Stimulated activated CD4-positive, alpha-beta T cell treated with anti-CD3 and anti-CD28 coated beads, Interleukin-12 subunit alpha, Interleukin-12 subunit beta, amount 100 ng/mL, for 48 hours (primary cell): ENCODE measurements around the gene ABCG8.

ENCODE experiments used
- DNase-seq, 3 donors: peaks; one replicate each; pipeline ENCODE4 v3.0.0-alpha.2; 2020; ENCODE audit warnings: low read depth in 2 of 3, low spot score in 1 of 3

ABCG8 gene

DNA sequence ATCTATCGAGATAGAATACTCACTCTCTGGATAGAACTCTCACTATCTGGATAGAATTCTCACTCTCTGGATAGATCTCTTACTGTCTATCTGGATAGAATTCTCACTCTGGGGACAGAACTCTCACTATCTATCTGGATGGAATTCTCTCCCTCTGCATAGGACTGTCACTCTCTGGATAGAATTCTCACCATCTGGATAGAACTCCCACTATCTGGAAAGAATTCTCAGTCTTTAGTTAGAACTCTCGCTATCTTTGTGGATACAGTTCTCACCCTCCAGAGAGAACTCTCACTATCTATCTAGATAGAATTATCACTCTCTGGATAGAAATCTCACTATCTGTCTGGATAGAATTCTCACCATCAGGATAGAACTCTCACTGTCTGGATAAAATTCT, 16.5 kb downstream of the ABCG8 start:
- DNase-seq, result no peak

DNA sequence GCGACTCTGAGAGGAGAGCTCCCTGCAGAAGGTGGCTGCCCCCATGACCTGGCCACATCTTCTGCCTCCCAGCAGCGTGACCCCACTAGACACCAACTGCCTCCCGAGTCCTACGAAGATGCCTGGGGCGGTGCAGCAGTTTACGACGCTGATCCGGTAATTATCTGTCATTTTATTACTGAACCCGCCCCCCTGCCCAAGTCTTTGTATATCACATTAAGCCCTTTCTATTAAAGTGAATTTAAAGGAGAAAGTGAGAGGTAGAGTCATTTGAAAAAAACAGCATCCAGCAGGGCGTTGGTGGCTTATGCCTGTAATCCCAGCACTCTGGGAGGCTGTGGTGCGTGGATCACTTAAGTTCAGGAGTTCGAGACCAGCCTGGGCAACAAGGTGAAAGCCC, 33.4 kb downstream of the ABCG8 start:
- DNase-seq, result no peak

GRCh38 chr2:43874776-43875451, 36.1 kb downstream of the ABCG8 start:
- DNase-seq, result no peak

DNA sequence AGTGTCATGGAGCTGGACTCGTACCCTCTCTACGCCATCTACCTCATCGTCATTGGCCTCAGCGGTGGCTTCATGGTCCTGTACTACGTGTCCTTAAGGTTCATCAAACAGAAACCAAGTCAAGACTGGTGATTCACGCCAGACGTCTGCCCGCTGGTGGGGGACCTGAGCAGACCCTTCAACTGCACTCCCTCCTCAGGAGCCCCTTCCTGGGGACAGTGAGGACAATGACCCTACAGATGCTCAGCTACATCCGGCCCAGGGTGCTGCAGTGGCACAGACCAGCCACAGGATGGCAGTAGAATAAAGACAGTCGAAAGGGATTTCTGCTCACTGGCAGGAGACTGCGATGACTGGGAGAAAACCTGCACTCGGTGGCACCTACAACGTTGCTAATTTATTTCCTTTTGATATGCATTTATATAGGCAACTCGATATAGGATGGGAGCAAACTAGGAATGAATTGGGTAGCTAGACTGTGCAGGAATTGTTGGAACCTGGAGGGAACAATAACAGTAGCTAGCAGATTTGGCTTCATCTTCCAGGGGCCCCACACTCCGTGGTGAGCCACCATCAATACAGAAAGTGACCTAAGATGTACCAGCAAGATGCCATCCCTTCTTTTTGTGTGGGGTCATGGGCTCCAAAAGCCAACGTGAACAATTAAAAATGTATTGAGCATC, 39.2 kb downstream of the ABCG8 start:
- peak; percentile 51 to 80 (median 61) for DNase-seq

GRCh38 chr2:43879261-43879660, 40.5 kb downstream of the ABCG8 start:
- no peak for DNase-seq

DNA sequence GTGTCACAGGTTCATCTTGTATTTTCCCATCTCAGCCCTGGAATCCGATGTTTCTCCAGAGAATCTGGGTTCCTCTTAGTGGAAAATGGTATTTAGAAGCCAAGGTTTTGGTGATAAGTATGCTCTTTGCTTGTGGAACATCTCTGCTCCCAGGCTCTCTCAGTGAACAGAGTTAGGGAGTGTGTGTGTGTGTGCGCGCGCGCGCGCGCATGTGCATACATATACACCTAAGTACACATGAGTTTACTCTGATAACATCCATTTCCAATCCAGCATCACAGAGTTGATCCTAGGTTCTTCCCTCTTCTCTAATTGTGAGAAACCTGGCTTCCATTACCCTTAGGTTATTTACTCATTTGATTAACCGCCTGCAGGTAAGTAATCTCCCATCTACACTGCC, 41.7 kb downstream of the ABCG8 start:
- no peak for DNase-seq

GRCh38 chr2:43880952-43881351, 42.2 kb downstream of the ABCG8 start:
- no peak for DNase-seq

- DNase-seq, result no peak
Measured at GRCh38 chr2:43882312-43882711, 43.5 kb downstream of the ABCG8 start.

GRCh38 chr2:43884689-43885088, 45.9 kb downstream of the ABCG8 start:
- no peak for DNase-seq

- DNase-seq, result no peak
Measured at GRCh38 chr2:43885132-43885632, 46.4 kb downstream of the ABCG8 start.

DNA sequence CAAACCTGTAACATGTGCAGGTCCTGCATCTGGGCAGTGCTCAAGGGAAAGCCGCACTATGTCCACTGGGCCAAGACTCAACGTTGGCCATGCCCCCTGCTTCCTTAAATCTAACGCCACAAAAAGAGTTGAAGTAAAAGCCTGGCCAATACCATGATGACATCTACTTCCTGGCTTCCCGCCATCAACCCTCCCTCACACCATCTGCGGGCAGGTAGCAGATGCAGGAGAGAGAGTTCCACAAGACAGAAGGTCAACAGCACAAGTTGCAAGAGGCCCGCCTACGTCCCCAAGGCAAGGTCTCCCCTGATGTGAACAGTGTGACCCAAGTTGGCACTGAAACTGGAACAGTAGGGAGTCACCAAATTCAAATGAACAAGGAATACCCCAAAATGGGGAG, 48.4 kb downstream of the ABCG8 start:
- no peak for DNase-seq

GRCh38 chr2:43889416-43889815, 50.6 kb downstream of the ABCG8 start:
- no peak for DNase-seq

GRCh38 chr2:43890855-43891254, 52.1 kb downstream of the ABCG8 start:
- no peak for DNase-seq

DNA sequence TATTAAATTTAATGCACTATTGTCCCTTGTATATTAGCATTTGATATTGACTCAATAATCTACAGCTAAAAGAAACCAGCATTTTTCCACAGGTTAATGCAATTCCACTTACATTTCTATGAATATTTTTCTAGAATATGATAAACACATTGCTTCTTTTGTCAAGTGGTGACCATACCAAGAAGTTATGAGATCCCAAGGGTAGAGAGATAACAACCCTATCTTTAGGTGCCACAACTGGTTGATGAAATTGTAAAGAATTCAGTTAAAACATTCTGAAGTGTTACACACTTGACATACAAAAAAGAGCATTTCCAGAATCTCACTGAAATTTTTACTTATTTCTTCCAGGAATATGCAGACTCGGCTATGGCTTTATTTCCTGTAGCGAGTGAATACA, 56.0 kb downstream of the ABCG8 start:
- DNase-seq, result no peak

DNA sequence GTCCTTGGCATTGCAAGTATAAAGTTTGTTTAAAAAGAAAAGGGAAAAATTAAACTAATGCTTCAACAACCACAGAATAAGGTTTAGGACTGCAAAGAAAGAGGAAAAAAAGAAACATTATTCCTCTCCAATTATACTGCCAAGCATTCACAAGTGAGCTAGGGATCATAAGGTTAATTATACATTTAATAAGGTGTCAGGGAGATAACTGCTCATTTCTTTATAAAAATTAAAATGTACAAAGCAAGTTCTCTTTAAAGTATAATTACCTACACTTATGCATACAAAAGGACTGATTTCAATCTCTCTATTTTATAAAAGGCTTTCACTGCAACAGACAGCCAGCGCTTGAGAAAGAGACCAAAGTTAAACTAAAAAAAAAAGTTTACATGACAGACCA, 58.1 kb downstream of the ABCG8 start:
- no peak for DNase-seq

GRCh38 chr2:43897492-43897891, 58.7 kb downstream of the ABCG8 start:
- no peak for DNase-seq

GRCh38 chr2:43898134-43898837, 59.5 kb downstream of the ABCG8 start:
- DNase-seq, result no peak

GRCh38 chr2:43898838-43899346, 60.1 kb downstream of the ABCG8 start:
- DNase-seq, result no peak

DNA sequence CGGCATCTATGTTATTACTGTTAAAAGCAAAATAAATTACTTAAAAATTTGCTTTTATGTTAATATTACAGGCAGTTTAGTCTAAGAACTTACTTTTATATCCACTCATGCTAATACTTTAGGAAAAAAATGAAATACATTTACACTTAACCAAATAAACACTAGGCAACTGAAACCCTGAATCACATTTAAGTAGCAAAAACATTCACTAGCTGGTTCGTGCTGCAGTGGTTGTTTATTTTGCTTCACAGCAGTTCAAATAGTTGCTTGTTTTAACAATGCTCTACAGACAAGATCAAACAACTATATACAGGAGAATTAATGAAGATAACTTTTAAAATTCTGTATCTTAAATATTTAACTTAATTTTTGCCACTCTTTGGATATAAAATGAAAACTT, 60.8 kb downstream of the ABCG8 start:
- no peak for DNase-seq

DNA sequence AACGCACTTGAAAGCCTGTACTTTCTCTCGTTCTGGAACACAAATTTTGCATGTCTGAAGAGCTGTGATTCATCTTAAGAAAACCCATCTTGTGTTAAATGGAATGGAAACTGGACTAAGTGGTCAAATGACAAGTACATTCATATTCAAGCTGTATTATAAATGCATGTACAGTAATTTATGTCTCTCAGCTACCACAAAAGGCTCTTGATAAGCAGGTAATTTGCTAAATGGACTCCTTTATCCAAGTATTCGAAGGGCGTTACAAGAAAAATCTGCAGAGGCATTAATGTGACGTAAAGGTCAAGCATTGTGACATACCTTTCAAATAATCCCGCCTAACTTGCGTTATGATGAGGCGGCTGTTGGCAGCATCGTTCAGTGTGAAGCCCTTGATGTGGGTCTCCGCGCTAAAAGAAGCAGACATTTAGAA, 66.6 kb downstream of the ABCG8 start:
- no peak for DNase-seq

GRCh38 chr2:43905871-43906270, 67.1 kb downstream of the ABCG8 start:
- no peak for DNase-seq
